ENCODE results near the gene IGF1R.

The IGF1R gene

GRCh38 chr15:98671060-98672008 lies 23.0 kb downstream of the IGF1R start:
- DNase-seq (ENCODE audit: low read depth in 2 of 2): no peak

GRCh38 chr15:98673133-98673532 lies 24.8 kb downstream of the IGF1R start:
- no peak for DNase-seq (ENCODE audit: low read depth in 2 of 2)

GRCh38 chr15:98674336-98674735 lies 26.0 kb downstream of the IGF1R start:
- DNase-seq (ENCODE audit: low read depth in 2 of 2): no peak

GRCh38 chr15:98676586-98677270 lies 28.4 kb downstream of the IGF1R start:
- DNase-seq (ENCODE audit: low read depth in 2 of 2): no peak

- DNase-seq (ENCODE audit: low read depth in 2 of 2): no peak
These were observed 29.2 kb downstream of the IGF1R start for GRCh38 chr15:98677345-98678059.

- no peak for DNase-seq (ENCODE audit: low read depth in 2 of 2)
These were observed 30.1 kb downstream of the IGF1R start for GRCh38 chr15:98678484-98678883.

GRCh38 chr15:98681061-98681460 lies 32.7 kb downstream of the IGF1R start:
- DNase-seq (ENCODE audit: low read depth in 2 of 2): no peak

- no peak for DNase-seq (ENCODE audit: low read depth in 2 of 2)
These were observed 34.8 kb downstream of the IGF1R start for GRCh38 chr15:98682992-98683701.

GRCh38 chr15:98683831-98684230 lies 35.5 kb downstream of the IGF1R start:
- no peak for DNase-seq (ENCODE audit: low read depth in 2 of 2)

GRCh38 chr15:98684436-98684835 lies 36.1 kb downstream of the IGF1R start:
- no peak for DNase-seq (ENCODE audit: low read depth in 2 of 2)

- no peak for DNase-seq (ENCODE audit: low read depth in 2 of 2)
These were observed 36.7 kb downstream of the IGF1R start for GRCh38 chr15:98684995-98685525.

- DNase-seq (ENCODE audit: low read depth in 2 of 2): no peak
These were observed 38.6 kb downstream of the IGF1R start for GRCh38 chr15:98686983-98687382.

- DNase-seq (ENCODE audit: low read depth in 2 of 2): no peak
These were observed 41.1 kb downstream of the IGF1R start for GRCh38 chr15:98689431-98689861.

GRCh38 chr15:98690272-98690950 lies 42.1 kb downstream of the IGF1R start:
- DNase-seq (ENCODE audit: low read depth in 2 of 2): no peak

GRCh38 chr15:98692213-98692612 lies 43.9 kb downstream of the IGF1R start:
- no peak for DNase-seq (ENCODE audit: low read depth in 2 of 2)

- DNase-seq (ENCODE audit: low read depth in 2 of 2): no peak
These were observed 45.8 kb downstream of the IGF1R start for GRCh38 chr15:98694161-98694560.

GRCh38 chr15:98698792-98699191 lies 50.5 kb downstream of the IGF1R start:
- no peak for DNase-seq (ENCODE audit: low read depth in 2 of 2)

GRCh38 chr15:98699591-98700424 lies 51.5 kb downstream of the IGF1R start:
- no peak for DNase-seq (ENCODE audit: low read depth in 2 of 2)

- DNase-seq (ENCODE audit: low read depth in 2 of 2): no peak
These were observed 52.2 kb downstream of the IGF1R start for GRCh38 chr15:98700519-98700918.

GRCh38 chr15:98703126-98703685 lies 54.9 kb downstream of the IGF1R start:
- no peak for DNase-seq (ENCODE audit: low read depth in 2 of 2)
